HG02852 (cell line): ENCODE data around the gene KAT6B.
A peak's percentile ranks its signal among the peaks of the same experiment; 100 is the strongest.

Source experiments
- ATAC-seq: cut with Tn5 transposase; IDR thresholded peaks from one replicate; pipeline ENCODE4 v1.9.1; 2021; ENCODE audit warnings: mild to moderate bottlenecking, moderate library complexity; ENCODE audit not compliant: unreplicated experiment

Gene KAT6B

GRCh38 chr10:74977913-74978847 lies 151.8 kb downstream of the KAT6B start:
- ATAC-seq = peak; percentile 87

DNA sequence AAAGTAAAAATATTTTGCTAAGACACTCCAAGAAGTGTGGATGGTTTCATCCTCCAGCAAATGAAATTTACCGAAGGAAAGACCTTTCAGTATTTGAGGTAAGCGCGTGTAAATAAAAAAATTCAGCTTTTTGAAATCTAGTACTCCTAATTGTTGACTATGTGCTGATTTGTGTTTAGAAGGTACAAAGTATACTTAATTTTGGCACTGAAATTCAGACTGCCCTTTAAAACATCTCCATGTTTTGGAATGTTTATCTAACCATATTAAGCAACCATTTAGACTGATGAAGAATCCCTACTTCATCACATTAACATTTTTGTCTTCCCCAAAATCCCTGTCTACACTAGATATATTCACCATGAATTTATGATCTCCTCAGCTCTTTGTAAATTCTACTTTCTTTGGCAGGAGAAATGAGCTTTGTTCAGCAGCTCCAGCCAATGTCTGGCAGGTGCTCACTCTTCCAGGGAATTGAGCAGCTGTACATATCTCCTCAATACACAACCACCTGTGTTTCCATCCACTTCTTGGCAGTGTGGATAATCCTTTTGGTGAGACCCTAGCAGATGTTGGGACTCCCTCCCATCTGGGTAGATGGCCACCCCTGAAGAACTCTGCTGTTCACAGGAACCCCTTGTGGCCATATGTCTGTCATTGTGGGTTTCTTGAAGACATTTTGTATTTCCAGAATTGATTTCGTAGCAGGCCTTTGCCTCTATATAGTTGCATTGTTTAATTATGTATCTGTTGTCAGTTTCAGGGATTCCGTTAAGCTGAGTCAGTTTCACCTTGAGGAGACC lies 155.6 kb downstream of the KAT6B start:
- ATAC-seq = no peak

- ATAC-seq = no peak
These were observed 156.2 kb downstream of the KAT6B start for GRCh38 chr10:74982634-74982982.

- no peak for ATAC-seq
These were observed 157.0 kb downstream of the KAT6B start for GRCh38 chr10:74983383-74983782.

GRCh38 chr10:74987339-74988053 lies 161.1 kb downstream of the KAT6B start:
- no peak for ATAC-seq

DNA sequence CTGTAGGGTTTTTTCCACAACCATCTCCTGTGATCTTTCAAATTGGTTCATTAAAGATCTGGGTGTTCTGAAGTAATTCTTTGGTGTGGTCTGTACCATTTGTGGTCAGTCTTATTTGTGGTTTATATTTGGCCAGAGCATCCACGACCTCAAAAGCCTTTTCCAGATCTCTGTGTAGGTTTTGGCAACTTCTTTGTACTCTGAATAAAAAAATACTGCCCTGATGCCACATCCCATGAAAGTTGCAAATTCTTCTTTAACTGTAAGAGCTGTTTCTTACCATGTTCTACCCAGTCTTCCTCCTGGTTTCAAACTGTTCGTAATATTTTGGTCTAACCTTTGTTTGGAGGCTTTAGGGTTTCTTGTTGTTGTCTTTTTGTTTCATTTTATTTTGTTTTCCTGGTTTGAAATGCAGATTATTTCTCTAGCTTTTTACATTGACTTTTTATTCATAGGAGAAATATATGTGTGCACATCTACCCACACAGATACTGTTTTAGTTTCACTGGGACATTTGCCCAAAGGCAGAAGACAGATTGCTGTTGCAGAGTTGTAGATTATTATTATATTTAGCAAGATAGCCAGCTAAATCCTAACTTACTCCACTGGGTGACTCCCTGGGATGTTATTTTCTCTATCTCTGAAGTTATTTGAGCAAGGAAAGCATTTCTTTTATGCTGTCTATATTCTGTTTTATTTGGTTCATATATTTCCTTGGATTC lies 161.8 kb downstream of the KAT6B start:
- ATAC-seq = no peak

- no peak for ATAC-seq
These were observed 162.6 kb downstream of the KAT6B start for GRCh38 chr10:74988832-74989561.

DNA sequence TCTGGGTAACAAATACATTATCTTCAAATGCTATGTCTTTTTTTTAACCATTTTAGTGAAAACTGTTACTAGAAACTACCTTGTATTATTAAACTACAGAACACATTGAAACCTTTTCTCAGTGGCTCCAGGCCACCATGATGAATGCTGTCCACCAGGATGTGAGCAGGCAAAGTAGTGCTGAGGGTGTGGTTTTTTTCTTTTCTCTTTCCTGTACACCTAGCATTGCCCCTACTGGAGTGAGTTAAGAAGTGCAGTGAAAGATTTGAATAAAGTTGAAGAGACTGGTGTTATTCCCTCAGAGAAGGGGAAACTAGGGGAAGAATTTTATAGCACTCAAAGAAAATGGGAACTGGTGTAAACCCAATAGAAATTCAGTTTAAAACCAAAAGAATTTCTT lies 165.0 kb downstream of the KAT6B start:
- no peak for ATAC-seq

DNA sequence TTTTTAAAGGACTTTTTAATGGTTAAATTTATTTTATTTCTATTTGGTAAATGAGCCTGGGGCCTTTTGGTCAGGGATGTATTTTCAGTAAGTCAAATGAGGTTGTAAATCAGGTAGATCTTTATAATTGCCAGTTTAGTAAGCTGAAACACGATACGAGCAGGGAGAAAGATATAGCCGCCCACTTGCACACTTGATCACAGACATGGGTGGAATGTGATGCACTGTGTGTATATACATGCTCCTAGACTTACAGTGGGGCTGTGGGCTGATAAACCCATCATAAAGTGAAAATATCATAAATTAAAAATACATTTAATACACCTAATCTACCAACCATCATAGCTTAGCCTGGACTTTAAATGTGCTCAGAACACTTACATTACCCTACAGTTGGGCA lies 165.7 kb downstream of the KAT6B start:
- ATAC-seq = no peak

GRCh38 chr10:74993649-74994048 lies 167.2 kb downstream of the KAT6B start:
- no peak for ATAC-seq

DNA sequence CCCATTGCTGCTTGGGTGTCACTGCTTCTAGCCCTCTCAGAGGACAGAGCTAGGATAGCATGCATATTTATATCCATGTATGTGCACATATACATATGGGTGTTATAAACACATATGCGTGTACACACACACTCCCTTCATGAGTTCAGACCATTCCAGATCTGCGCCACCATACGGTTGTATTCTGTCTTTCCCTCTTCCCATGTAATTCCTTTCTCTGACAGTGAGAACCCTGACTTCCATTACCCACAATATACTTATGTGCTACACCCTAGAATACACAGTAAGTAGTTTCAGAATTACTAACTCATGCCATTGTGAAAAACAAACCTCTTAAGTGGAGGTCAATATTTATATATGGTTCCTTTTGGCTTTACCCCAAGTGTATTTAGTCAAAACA lies 168.5 kb downstream of the KAT6B start:
- peak; percentile 78 for ATAC-seq

GRCh38 chr10:74995806-74996205 lies 169.4 kb downstream of the KAT6B start:
- no peak for ATAC-seq

- ATAC-seq = no peak
These were observed 170.8 kb downstream of the KAT6B start for GRCh38 chr10:74997163-74997562.

DNA sequence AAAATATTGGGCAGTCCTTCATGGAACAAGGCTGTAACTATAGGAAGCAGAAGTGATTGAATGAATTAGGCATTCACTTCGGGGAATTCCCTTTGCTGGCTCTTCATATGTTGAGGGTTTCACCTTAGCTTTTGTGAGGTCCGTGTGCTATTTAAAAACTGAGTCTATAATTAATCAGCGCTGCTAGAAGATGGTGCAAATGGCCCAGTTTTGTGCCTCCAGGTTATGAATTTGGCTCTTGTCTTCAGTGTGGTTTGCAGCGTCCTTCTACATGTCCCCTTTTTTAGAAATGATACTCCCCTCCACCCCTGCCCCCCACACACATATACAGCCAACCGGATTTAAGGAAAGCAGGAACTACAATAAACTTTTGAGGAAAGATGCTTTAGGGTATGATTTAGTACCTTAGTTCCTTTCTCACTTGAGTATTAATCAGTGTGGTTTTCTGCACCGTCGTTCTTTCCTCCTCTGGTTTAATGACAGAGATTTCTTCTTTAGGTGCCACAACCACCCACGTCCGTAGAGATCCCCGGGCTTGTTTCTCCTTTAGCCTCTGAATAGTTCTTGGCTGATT lies 174.4 kb downstream of the KAT6B start:
- peak; percentile 87 for ATAC-seq

DNA sequence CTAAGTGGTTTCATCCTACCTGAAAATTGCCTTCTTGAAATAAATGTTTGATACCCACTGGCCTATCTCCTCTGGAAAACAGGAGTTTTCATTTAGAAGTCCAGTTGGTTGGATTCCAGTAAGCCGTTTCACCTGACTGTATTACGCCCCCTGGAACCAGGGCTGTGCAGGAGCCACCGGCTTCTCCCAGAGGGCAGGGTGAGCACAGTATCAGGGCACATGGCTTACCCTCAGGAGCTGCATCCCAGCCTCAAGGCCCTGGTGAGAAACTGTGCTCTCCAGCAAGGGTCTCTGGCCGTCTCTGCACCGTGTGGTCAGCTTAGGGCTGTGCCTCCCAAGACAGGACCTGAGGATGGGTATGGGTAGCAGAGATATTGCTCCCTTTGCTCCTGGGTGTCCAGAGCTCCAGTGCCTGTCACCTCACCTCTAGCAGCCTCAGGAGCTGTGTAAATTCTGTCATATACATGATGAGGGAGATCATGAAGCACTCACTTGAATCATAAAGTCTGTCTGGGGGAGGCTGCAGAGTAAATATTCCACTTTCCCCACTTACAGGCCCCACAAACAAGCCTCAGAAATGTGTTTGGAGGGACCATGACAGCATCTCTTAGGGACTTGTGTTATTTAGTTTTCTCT lies 175.4 kb downstream of the KAT6B start:
- ATAC-seq = no peak

DNA sequence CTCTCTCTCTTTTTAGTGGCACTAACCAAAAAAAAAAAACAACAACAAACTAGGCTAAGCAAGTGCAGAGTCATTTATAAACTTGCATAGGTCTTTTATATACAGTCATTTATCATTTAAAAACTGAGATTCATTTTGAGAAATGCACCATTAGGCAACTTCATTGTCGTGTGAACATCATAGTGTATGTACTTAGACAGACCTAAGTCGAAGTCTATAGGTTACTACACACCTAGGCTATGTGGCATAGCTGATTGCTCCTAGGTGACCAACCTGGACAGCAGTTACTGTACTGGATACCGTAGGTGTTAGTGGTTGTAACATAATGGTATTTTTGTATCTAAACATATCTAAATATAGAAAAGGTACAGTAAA lies 175.9 kb downstream of the KAT6B start:
- ATAC-seq = no peak

- ATAC-seq = no peak
These were observed 176.7 kb downstream of the KAT6B start for GRCh38 chr10:75002967-75003594.

GRCh38 chr10:75003891-75004290 lies 177.5 kb downstream of the KAT6B start:
- ATAC-seq = no peak

- ATAC-seq = no peak
These were observed 181.2 kb downstream of the KAT6B start for GRCh38 chr10:75007646-75008045.
